Measurements from ENCODE around the gene UQCC2. TPM values are rescaled to one million over a fixed set of nuclear protein-coding genes. Genes with fewer than 3 reads are reported as not detected.

UQCC2 gene
- total and polyA plus RNA-seq, 2 of the 4 experiments (the other 2 are of a cell fraction), result 13.8 to 34.5 TPM

DNA sequence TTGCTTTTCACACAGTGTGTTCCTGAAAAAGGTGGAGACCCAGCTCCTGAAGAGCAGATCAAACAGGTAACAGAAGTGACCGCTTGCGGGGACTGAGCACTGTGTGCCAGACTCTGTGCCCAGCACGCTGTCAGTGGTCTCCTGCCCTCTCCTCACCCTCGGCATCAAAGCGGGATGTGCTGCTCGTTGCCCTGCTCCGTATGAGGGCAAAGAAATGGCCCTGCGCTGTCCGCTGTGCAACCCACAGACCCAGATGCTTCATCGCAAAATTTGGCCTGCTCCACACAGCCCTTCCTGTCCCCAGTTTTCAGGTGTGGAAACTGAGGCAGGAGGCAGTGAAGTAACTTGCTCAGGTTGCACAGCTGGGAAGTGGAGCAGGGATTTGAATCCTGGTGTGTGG lies 13.7 kb downstream of the UQCC2 start:
- Histone ChIP-seq H3K23ac (ENCODE audit: low read depth, low read length) (no peak overlapping the region), H3K4ac (ENCODE audit: low read depth, low read length) (no peak overlapping the region), H3K14ac (replicated peaks; ENCODE audit: low read depth, low read length) (no peak overlapping the region), H3K4me1 (ENCODE audit: control insufficient read depth, insufficient read depth, low read length) (peaks cover 20% of the 10 kb centered on the region), H3K27me3 (ENCODE audit: control insufficient read depth, insufficient read depth, low read length) (no peaks in the 10 kb centered on the region), H4K20me1 (ENCODE audit: insufficient read depth, low read length) (peaks cover 8% of the 10 kb centered on the region; the same call in 1 of the 2 replicates), H3K4me3 (ENCODE audit: insufficient read depth, low read depth, low read length) (no peak overlapping the region), H3K9me1 (ENCODE audit: insufficient read depth, low read length) (peaks cover 16% of the 10 kb centered on the region), H3K9me3 (ENCODE audit: control insufficient read depth, insufficient read depth, low read length) (no peaks in the 10 kb centered on the region), H2BK120ac (ENCODE audit: low read depth, low read length) (no peak overlapping the region), H3K36me3 (ENCODE audit: control insufficient read depth, insufficient read depth, low read length) (peaks cover 14% of the 10 kb centered on the region), H2AK5ac (ENCODE audit: low read depth, low read length) (no peak overlapping the region), H2AK9ac (replicated peaks; ENCODE audit: low read depth, low read length, poor library complexity) (peak overlapping the region; percentile 6), H4K8ac (ENCODE audit: low read depth in 2 of 2, low read length in 2 of 2) (no peak overlapping the region), H3K18ac (ENCODE audit: low read depth, low read length) (no peak overlapping the region), H2AFZ (replicated peaks; ENCODE audit: low read length, poor library complexity) (no peak overlapping the region), H2BK20ac (ENCODE audit: low read depth, low read length) (no peak overlapping the region), H3K4me2 (ENCODE audit: low read depth, low read length) (no peak overlapping the region), H3K9ac (ENCODE audit: low read depth, low read length) (no peak overlapping the region), H3K27ac (ENCODE audit: insufficient read depth, low read length) (no peak overlapping the region), H4K91ac (ENCODE audit: insufficient read depth, low read depth, low read length) (no peak overlapping the region), H2BK5ac (ENCODE audit: low read depth, low read length, poor library complexity, severe bottlenecking) (no peak overlapping the region), H3K79me1 (ENCODE audit: low read depth in 1 of 2, low read length in 2 of 2) (peaks cover 5 to 39% of the 10 kb centered on the region in 2 experiments; a peak in 2 of 4 replicates), H3K56ac (ENCODE audit: extremely low read depth, insufficient read depth, low read length) (no peak overlapping the region), H4K5ac (ENCODE audit: low read depth, low read length) (no peak overlapping the region), H2BK15ac (ENCODE audit: low read depth, low read length) (no peak overlapping the region)
- POLR2A ChIA-PET (ENCODE audit: unreplicated experiment), result no interaction called here
- TF ChIP-seq, protein P1, sequence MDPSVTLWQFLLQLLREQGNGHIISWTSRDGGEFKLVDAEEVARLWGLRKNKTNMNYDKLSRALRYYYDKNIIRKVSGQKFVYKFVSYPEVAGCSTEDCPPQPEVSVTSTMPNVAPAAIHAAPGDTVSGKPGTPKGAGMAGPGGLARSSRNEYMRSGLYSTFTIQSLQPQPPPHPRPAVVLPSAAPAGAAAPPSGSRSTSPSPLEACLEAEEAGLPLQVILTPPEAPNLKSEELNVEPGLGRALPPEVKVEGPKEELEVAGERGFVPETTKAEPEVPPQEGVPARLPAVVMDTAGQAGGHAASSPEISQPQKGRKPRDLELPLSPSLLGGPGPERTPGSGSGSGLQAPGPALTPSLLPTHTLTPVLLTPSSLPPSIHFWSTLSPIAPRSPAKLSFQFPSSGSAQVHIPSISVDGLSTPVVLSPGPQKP (IDR thresholded peaks at IDR 0.05; ENCODE audit: borderline replicate concordance, low read depth, low read length), result no peak
- TF ChIP-seq MXI1 (IDR thresholded peaks at IDR 0.05; ENCODE audit: borderline replicate concordance, low read depth, low read length) (no peak), MAFK (IDR thresholded peaks at IDR 0.05; ENCODE audit: low read depth, low read length) (no peak)
- no peak for DNase-seq
- dilution Hi-C loops (cut with HindIII; ENCODE audit: low sequenced_read_pairs, unreplicated experiment) (no loop called here), in situ Hi-C loops (cut with MboI; ENCODE audit: low sequenced_read_pairs) (no loop called here), intact Hi-C loops (cut with micrococcal nuclease) (no loop called here)
- 95% methylated on average over 6 of the region's 10 CpGs; no CpG with 5 or more reads in 1 of the 2 experiments for WGBS, 2 experiments (ENCODE audit: extremely low coverage in 2 of 2, insufficient read length in 1 of 2)
- ATAC-seq (ENCODE audit: low read depth), result no peak
- CTCF ChIA-PET, result interaction anchor here (0.7 kb wide), 1 partner anchor 14 kb away, joined by 3 read pairs; the partner anchor contains the start of gene UQCC2
- no TSS peak for BruUV-seq (replicated peaks)

All from IMR-90 (cell line).